H1 (cell line): ENCODE data around the gene DCTN5. TPM values are rescaled to one million over a fixed set of nuclear protein-coding genes. Genes with fewer than 3 reads are reported as not detected.

Experiments
- SIN3A ChIP-seq, 2 experiments: IDR thresholded peaks in 1 of 2; conservative IDR thresholded peaks in 1 of 2; 2 replicates each; pipeline ENCODE4 v1.6.1; 2011 to 2012; ENCODE audit warnings: low read length in 2 of 2, improper control_type of control experiment in 1 of 2, low read depth in 1 of 2, mild to moderate bottlenecking in 1 of 2
- polyA plus RNA-seq, 7 experiments: library from polyadenylated mRNA; depleted of rRNA in 3 of 7; stranded (reverse) in 5 of 7; unstranded in 2 of 7; fragments of >200 nt in 5 of 7; fragments of 200-250 nt in 2 of 7; gene quantifications; 1 replicate in 5 of 7; 2 replicates in 1 of 7; 4 replicates in 1 of 7; pipeline versions ENCODE4 v1.2.1 to v1.2.3, GENCODE V29; 2011 to 2013; ENCODE audit warnings: missing spikeins in 2 of 7, mixed read lengths in 2 of 7
- total RNA-seq: library from RNA; stranded (reverse); fragmentation: NEBNext Ultra II Directional; extraction: Animal tissue kit (Norgen Biotek cat#: 25700); gene quantifications from 2 replicates; pipeline ENCODE4 v1.2.1, GENCODE V29; 2021

DCTN5 gene
- total and polyA plus RNA-seq, 2 of the 8 experiments (the other 6 are each of a cell fraction or from before 2014, with no cell fraction given), result 36.0 to 74.0 TPM

GRCh38 chr16:23668873-23669272 is 27.6 kb downstream of the DCTN5 start (continued):
- TF ChIP-seq SIN3A (conservative IDR thresholded peaks at IDR 0.05 in 1 of 2, IDR thresholded peaks at IDR 0.05 in 1 of 2; ENCODE audit: low read depth in 1 of 2, low read length in 2 of 2), result no peak
- TF ChIP-seq, all 59 proteins: peak for 0
